Lung microvascular endothelial cell (primary cell): Measurements from ENCODE around the gene CTDSP1. TPM values are rescaled to one million over a fixed set of nuclear protein-coding genes. Genes with fewer than 3 reads are reported as not detected.

Experiments used
- total RNA-seq: library from RNA; depleted of rRNA; stranded (reverse); fragments of >200 nt; gene quantifications from 2 replicates; pipeline ENCODE4 v1.2.1, GENCODE V29; 2014

The CTDSP1 gene
- total RNA-seq, 1 donor from 2014 or later, result 78.4 TPM

Other genes starting within 250 kb of the CTDSP1 start
- gene CXCR1, start 232.9 kb upstream of the CTDSP1 start, total RNA-seq, result not detected in 2 replicates
- gene ARPC2, start 182.7 kb upstream of the CTDSP1 start, total RNA-seq, result 213 and 281 TPM in 2 replicates
- gene GPBAR1, start 138.9 kb upstream of the CTDSP1 start, total RNA-seq, result under 0.01 TPM in 1 of 2 replicates, not detected in the other
- gene AAMP, start 129.7 kb upstream of the CTDSP1 start, total RNA-seq, result 111 and 116 TPM in 2 replicates
- gene PNKD, start 129.3 kb upstream of the CTDSP1 start, total RNA-seq, result 19.2 and 20.0 TPM in 2 replicates
- gene TMBIM1, start 107.4 kb upstream of the CTDSP1 start, total RNA-seq, result 109 and 180 TPM in 2 replicates
- not detected in 2 replicates for gene CATIP, start 43.0 kb upstream of the CTDSP1 start, total RNA-seq
- gene SLC11A1, start 17.6 kb upstream of the CTDSP1 start, total RNA-seq, result under 0.01 and 0.20 TPM in 2 replicates
- gene VIL1, start 19.3 kb downstream of the CTDSP1 start, total RNA-seq, result not detected in 2 replicates
- 4.8 and 8.9 TPM in 2 replicates for gene USP37, start 168.5 kb downstream of the CTDSP1 start, total RNA-seq
- gene CNOT9, start 169.0 kb downstream of the CTDSP1 start, total RNA-seq, result 35.7 and 38.3 TPM in 2 replicates
- 0.40 and 1.7 TPM in 2 replicates for gene PLCD4, start 208.0 kb downstream of the CTDSP1 start, total RNA-seq